CD4-positive, alpha-beta T cell treated with Interleukin-17A for 4 hours (primary cell): ENCODE data around the gene KIF26B.
"Not testable (repeated sequence)": the region's sequence is repeated elsewhere in the genome, so short reads cannot be mapped to it uniquely, and the experiment has no call there.

ENCODE experiments used
- DNase-seq: peaks from one replicate; pipeline ENCODE4 v3.0.0-alpha.2; 2020; ENCODE audit warnings: mixed read lengths

Gene KIF26B

DNA sequence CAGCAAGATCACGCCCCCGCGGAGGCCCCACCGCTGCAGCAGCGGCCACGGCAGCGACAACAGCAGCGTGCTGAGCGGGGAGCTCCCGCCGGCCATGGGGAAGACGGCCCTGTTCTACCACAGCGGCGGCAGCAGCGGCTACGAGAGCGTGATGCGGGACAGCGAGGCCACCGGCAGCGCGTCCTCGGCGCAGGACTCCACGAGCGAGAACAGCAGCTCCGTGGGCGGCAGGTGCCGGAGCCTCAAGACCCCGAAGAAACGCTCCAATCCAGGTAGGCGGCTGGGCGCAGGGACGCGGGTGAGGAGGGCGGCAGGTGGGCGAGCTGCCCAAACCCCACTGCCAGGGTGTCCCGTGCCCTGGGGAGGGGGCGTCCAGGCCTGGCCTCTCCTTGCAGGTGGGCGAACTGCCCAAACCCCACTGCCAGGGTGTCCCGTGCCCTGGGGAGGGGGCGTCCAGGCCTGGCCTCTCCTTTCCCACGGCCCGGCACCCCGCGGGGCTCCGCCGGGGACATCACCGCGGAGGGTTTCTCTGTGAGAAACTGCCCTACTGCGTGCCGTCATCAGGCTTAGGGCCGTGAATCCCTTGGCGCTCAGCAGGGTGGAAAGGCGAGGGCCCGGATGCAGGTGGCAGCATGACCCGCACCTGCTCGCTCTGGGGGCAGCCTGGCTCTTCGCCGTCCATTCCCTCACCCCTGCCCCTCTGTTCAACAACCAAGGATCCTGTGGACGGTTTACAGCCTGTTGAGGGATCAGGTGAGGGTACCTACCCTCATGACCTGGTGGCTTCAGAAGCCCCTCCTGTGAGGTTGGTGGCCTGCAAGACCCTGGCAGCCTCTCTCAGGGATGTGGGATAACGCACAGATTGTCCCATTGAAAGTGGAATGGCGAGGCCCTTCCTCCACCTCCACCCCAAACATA, 534.0 kb downstream of the KIF26B start:
- DNase-seq, result no peak

DNA sequence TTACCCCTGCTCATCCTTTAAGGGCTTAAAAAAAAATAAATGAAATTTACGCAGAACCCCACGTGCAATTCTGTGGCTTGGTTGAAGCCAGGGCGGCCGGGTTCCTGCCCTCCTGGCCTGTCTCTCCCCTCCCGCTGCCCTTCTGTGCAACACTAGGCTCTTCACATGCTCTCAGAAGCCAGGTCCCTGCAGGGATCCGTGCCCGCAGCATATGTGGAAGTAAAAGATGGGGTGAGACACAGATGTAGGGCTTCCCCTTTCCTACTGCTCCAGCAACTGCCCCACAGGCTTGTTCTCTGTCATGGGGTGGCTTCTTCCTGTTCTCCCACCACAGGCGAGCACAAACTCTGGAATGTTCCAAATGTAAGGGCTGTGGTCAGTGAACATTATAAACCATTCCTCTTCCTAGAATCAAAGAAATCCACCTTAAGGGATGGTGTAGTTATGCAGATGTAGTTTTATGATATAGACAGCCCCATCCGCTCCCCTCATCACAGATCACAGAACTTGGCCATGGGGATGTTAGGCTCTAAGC, 535.4 kb downstream of the KIF26B start:
- no peak for DNase-seq

DNA sequence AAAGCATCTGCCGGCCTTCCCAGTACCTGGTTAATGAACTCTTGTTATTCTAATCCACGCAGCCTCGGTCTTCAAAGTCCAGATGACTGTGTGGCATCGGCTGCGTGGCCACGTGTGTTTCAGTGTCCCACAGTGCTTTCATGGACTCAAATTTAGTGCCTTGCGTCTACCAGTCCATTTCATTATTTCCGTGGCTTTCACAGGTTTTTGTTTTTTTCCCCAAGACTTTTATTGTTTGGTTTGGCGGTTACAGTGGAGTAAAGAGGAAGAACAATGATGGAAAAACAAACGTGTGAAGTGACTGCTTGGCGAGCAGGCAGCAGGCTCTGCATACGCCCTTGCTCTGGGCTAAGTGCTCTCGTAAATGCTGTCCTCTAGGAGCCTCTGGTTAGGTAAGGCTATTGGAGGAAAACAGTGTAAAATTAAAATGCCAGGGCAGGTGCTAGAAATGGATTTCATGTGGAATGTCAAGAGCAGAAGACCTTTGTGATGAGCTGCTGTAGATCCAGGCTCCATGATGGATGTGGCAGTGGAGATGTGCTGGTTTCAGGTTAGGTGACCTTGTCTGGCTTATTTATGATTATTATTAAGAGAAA, 536.3 kb downstream of the KIF26B start:
- no peak for DNase-seq

DNA sequence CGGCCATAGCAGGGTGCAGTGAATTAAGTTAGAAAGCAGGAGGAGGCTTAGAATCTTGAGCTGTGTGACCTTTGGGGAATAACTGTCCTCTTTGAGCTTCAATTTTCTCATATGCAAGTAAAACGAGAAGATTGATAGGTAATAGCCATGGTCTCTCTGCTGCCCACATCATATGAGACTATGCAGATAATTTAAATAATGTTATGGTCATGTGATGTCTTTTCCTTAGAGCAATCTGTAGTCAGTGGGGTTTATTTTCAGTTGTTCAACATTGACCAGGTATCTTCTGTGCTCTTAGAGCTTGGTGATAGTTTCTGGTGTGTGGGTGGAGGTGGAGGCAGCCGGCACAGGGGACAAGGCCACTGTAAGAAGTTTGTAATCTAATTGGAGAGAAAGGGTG, 537.1 kb downstream of the KIF26B start:
- no peak for DNase-seq

DNA sequence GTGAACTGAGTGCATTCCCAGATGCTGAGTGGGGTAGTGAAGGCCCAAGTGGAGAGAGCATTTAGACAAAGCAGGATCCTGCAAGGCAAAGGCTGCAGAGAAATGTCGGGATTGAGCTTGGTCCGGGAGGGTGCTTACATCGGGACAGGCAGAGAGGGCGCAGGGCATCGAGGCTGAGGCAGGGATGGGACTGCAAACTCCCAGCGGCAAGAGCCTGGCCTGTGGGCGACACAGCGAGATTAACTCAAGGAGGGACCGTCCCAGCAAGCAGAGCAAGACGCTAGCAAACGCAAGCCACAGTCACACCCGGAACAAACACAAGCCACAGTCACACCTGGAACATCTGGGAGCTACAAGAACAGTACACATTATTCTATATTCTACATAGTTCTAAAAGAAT, 537.5 kb downstream of the KIF26B start:
- DNase-seq, result no peak

DNA sequence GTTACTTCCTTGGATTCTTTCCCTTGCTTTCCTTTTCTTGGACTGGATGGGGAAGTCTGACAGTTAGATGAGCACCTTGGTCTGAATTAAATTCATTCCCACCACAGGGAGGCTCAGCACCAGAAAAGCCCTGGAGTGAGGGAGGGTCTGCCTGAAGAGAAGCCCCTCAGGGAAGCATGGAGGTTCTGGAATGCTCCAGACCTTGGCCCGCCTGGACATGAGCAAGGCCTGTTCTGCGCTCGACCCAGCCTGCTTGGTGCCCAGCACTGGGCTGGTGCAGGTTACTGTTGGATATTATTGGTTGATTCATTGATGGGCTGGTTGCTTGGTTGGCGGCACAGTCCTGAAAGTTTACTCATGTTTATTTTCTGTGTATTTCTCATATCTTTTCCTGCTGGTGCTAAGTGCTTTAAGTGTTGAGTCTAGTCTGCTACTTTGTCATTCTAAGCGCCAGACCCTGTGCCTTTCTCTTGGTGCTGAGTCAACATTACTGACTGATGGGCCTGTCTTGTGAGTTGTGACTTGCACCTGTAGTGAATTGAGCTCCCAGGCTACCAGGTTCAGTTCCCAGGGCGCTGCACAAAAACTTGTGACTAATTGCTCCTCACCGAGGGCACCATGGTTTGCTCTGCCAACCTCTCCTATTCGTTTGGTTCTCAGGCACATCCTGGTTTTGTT, 538.5 kb downstream of the KIF26B start:
- no peak for DNase-seq

DNA sequence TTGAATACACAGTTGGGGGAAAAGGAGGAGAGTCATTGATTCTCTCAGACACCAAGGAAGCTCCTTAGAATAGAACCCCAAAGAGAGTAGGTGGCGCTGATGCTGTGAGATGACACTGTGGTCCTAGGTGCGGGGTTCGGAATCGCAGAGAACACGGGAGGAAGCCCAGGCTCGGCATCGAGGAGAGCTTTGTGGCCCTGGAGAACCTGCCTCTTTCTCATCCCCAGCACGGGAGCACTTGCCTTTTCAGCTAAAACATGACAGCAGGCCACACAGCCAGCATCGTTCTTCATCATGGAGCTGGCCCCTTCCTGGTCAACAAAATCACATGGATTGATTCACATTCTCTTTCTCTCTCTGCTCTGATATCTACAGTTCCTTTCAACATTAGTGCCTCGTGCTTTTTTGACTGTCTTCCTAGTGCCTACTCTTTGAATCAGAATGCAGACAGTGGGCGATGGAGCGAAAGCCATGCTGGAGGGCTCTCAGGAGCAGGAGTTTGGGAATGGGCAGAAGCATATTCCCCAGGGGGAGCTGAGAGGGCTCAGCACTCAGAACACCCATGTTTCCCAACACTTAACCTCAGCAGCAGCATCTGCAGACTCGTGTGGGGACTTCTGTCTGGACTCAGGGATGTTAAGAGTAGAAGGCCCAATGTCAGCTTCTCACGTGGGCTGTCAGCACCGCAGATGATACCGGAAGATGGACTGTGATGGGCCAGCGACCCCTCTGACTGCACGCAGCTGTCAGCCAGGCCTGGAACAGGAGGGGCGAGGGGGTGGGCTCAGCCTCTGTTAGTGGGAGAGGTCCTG, 539.4 kb downstream of the KIF26B start:
- DNase-seq, result no peak

DNA sequence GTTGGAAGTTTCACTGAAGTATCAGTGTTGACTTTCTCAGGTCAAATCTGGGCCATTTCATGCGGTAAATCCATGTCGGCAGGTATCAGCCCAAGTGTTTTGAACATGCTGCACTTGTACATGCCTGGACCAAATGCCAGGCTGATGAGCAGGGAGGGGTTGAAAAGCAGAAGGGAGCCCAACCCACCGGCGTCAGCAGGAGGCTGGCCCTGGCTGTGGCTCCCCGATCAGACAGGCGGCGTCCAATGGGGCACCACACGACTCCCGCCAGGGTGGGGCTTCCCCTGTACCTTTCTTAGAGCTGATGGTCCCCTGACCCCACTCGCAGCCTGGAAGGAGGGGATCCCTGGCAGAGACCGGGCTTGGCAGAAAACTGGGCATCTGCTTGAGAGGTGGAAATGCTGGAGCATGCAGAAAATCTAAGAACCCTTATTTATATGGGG, 540.0 kb downstream of the KIF26B start:
- DNase-seq, result no peak

DNA sequence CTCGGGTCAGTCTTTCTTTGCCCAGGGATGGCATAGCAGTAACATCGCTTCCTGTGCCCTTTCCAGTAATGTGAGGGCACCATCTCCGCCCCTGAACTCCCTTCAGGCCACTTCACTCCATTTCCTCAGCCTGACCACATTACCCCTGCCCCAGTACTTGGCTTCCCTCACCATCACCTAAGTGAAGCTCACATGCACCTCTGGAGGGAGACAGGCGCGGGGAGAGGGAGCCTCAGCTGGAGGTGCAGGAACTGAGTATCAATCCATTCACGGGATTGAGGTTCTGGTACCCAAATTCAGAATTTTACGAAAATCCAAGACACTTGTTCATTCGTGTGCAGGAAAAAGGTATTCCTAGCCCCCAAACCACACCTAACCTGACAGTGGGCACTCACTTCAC, 540.4 kb downstream of the KIF26B start:
- DNase-seq, result no peak

DNA sequence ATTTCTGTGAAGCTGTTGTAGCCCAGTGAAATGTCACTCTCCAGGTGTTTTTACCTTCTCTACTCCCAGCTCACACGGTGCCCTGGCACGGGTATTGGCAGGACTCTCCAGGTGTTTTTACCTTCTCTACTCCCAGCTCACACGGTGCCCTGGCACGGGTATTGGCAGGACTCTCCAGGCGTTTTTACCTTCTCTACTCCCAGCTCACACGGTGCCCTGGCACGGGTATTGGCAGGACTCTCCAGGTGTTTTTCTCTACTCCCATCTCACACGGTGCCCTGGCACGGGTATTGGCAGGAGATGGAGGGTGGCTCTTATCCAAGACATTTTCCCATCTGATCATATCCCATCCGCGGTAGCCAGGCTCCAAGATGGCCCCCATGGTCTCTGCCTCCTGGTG, 540.9 kb downstream of the KIF26B start:
- DNase-seq, result not testable (repeated sequence)

DNA sequence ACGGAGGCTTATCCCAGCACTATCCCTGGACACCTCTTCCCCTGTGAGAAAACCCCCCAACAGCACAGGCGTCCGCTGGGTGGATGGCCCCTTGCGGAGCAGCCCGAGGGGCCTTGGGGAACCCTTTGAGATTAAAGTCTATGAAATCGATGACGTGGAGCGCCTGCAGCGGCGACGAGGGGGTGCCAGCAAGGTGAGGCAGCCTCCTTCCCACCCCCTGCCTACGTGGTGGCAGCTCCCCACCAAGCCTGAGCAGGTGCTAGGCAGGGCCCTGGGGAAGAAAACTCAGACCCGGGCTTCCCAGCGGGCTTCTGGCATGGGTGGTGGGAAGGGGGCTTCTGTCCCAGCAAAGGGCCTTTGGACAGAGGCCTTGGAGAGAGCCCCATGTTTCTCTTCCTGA, 543.3 kb downstream of the KIF26B start:
- DNase-seq, result no peak

DNA sequence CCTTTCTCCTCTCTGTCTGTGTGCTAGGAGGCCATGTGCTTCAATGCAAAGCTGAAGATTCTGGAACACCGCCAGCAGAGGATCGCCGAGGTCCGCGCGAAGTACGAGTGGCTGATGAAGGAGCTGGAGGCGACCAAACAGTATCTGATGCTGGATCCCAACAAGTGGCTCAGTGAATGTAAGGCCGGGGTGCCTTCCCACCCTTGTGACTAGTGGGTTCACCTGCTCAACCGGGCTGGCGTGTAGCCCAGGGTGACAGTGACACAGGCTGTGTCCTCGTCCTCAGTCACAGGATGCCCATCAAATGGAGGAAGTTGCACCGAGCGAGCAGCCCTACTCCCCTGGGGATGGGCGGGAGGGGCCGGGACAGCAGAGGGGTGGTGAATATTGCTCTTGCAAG, 544.1 kb downstream of the KIF26B start:
- DNase-seq, result no peak

DNA sequence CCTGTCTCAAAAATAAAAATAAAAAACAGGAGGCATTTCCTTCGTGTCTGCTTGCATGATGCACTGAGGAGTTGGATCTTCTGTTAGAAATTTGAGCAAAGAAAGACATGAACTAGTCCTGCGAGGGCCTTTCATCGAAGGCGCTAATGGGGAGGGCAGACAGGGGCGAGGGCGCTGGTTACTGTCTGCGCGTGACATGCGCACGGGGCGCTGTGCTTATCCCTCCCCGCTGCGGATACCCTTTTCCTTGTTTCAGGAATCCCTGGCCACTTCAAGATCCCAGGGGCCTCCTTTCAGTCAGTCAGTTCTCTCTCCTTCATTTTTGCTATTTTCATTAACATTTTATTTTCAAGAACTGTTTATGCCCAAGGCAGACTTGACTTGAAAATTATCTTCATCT, 545.8 kb downstream of the KIF26B start:
- DNase-seq, result no peak

DNA sequence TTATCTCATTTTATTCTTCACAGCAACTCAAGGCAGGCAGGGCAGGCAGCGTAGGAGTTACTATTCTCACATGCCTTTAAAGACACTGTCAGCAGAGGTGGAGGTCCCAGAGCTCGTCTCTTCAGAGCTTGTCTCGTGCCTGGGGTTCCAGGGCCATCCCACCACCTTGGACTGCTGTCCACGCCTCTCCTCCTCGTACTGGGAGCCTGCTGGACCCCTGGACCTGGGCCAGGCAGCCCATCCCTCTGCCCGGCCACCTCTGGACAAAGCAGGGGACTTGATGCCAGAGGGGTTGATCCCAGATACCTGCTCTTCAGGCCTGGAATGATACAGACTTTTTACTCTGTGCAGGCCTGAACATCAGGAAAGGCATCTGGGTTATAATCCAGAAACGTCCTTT, 546.8 kb downstream of the KIF26B start:
- DNase-seq, result no peak

DNA sequence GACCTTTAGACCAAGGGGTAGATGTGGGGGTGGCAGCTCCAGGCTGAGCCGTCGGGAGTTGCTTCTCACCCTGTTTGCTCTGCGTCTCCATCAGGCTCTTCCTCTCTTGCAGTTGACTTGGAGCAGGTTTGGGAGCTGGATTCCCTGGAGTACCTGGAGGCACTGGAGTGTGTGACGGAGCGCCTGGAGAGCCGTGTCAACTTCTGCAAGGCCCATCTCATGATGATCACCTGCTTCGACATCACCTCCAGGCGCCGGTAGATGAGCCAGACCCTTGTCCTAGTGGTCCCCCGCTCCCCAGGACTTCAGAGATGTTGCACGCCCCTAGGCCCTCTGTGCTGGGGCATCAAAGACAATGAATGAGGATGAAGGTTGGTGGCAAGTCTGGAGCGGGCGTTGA, 547.6 kb downstream of the KIF26B start:
- DNase-seq, result no peak

DNA sequence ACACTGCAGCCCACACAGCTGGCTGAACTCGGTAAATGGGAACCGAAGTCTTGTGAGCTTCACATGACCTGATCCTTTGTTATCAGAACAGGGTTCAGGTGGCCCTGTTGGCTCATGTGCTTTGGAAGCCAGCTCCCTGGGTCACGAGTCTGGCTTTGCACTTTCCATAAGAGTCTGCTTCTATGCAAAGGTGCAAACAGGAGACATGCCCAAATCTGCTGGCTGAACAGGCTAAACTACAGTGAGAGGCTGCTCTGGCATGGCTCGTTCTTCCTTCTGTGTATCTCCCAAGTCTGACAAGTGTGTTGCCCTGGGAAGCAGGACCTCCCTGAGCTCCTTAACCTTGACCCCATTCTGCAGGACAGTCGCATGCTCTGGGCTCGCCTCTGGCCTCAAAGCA, 549.6 kb downstream of the KIF26B start:
- no peak for DNase-seq

DNA sequence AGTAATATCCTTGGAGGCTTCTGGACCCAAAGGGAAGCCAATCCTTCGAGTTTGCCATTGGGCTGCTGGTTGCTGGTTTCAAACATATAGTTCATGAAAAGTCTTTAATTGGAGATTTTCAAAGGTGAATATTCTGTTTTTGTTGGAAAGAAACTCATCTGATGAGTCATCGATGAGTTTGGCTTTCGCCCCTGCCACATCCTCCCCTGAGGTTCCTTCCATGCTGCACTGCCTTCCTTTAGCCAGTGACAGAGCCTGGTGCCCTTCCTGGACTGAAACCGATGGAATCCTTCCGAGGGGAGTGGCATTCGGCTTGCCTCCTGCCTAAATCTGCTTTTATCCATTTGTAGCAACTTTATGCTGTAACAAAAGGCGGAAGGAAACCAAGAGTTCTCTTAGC, 550.0 kb downstream of the KIF26B start:
- DNase-seq, result no peak

DNA sequence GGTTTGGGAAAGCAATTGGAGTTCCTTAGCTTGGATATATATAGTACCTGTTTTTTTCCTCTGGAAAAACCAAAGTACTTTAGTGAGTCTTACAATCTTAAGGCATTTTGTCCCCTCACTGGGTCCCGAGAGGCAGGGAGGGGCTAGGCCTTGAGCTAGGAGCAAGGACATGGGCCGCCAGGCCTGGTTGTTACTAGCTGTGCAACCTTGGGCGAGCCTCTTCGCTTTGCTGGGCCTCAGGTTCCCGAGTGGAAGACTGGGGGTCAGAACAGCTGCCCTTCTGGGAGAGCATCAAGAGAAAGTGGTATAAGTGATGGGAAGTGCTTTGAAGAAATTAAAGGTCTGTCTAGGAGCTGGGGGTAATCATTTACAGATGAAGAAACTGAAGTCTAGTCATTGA, 553.2 kb downstream of the KIF26B start:
- no peak for DNase-seq

DNA sequence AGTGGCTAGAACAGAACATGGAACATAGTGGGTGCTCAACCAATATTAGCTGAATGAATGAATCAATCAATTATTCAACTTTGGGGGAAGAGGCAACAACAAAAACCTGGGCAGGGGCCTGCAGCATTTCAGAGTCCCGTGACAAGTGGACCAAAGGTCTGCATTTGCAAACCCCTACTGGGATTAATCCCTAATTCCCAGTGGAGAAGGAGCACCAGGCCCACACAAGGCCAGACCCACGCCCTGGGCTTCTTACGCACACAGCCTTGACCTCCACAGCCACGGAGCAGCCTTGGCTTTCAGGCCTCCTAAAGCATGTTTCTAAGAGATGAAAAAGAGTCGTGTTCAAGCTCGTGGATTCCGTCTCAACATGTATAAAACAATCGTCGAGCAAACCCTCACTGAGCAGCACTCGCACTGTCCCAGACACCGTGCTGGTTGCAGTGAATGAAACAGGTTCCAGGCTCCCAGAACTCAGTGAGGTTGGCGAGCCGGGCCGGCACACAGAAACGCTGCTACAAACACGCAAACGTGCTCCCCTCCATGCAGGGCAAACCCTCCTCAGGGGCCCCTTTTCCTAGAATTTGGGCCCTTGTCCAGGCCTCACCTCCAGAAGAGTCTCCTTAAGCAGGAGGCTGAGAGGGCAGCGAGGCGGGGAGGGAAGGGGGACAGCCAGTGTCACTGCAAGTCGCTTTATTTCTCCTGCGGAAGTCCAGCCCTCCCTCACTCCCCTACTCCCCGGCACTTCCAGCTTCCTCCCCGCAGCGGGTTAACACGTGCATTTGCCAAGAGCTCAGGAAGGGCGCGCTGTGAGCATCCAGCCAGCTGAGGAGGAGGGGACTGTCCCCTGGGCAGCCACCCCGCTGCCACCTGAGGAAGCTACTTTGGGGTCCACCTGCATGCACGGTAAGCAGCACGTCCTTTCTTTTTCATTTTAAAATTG, 556.4 kb downstream of the KIF26B start:
- DNase-seq, result no peak

DNA sequence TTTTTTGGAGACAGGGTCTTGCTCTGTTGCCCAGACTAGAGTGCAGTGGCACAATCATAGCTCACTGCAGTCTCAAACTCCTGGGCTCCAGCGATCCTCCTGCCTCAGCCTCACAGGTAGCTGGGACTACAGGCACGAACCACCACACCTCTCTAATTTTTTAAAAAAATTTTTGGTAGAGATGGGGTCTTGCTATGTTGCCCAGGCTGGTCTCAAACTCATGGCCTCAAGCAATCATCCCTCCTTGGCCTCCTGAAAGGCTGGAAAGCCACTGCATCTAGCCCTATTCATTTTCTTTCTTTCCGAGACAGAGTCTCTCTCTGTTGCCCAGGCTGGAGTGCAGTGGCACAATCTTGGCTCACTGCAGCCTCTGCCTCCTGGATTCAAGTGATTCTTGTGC, 559.2 kb downstream of the KIF26B start:
- not testable (repeated sequence) for DNase-seq

DNA sequence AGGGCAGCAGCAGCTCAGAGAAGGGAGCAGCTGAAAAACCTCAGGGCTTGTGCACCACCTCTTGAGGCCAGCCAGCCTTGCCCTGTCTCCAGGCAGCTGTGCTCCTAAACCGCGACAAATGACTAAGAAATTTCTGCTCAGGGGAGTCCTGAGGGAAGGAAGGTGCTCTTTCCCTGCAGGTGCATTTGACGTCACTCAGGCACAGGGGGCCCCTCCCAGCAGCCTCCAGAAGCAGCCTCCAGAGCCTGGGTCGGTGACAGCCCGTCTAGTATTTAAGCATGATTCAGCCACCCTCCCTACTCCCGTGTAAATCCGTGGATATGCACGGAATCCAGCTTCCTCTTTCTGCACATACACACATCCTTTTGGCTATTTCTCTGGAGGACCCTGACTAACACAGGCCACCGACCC, 560.5 kb downstream of the KIF26B start:
- no peak for DNase-seq

DNA sequence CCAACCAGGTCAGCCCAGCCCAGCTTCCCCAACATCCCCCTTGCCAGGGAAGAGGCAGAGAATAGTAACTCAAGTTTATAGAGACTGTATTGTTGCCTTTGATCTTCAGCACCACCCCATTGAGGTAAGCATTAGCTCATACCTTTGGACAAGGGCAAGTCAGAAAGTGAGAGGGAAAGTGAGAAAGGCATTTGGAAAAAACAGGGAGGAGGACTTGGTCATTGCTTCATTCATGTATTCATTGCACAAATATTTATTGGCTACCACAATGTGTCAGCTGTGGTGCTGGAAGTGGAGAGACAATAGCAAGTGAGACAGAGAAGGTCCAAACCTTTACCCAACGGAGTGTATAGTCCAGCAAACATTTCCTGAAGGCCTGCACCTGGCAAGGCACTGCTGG, 561.2 kb downstream of the KIF26B start:
- no peak for DNase-seq
